Inferior parietal cortex (tissue), 1 donor: ENCODE measurements around the gene TRAF5.

ENCODE experiments used
- DNase-seq: peaks from one replicate; pipeline ENCODE4 v3.0.0-alpha.2; 2016; ENCODE audit errors: extremely low spot score

Gene TRAF5

GRCh38 chr1:211327346-211327921 is 801 bp downstream of the TRAF5 start:
- DNase-seq = no peak

GRCh38 chr1:211328084-211328694 is 1.6 kb downstream of the TRAF5 start:
- no peak for DNase-seq

GRCh38 chr1:211328866-211329475 is 2.3 kb downstream of the TRAF5 start:
- no peak for DNase-seq

DNA sequence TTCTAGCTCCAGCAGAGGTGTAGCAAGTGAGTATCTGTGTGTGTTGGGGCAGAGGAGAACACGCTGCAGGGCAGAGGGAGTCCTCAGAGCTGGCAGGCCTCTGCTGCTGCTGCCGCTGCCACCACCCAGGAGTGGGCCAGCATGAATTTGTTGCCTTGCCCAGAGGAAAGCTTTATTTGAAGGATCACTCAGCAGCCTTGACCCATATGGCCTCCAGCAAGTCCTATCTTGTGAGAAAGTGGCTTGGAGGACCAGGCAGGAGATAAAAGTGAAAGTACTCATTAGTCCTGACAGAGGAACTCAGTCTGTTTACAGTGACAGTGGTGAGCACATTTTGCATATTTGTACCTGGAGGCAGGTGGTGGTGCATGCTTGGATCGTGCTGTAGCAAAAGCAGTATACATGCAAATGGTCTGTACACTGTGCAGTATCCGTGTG is 3.1 kb downstream of the TRAF5 start:
- DNase-seq = no peak

GRCh38 chr1:211330282-211330936 is 3.8 kb downstream of the TRAF5 start:
- no peak for DNase-seq

DNA sequence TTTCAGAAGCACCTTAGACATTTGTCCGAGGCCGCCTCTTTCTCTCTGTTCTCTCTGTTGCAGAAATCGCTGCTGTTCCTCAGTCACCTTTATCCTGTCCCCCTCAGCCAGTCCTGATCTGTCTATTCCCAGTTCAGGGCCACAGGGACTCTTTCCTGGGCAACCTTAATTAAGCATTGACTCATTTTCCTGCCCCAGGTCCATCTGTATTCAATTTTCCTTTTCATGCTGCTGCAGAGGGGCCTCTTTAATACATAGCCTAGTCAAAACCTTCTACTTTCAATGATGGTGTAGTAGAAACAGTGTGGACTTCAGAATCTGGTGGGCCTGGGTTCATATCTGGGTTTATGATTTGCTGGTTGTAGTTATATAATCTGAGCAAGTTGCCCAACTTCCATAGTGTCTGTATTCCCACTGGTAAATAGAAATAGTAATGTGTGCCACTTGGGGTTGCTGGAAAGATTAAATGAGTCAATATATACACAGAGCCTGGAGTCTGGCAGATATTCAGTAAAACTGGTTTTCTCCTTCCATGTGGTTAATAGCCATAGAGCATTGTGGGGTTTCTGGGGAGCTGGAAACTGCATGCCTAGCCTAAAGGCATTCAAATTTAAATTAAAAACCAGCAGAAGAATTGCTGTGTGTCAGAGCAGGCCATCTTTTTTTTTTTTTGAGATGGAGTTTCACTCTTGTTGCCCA is 4.5 kb downstream of the TRAF5 start:
- DNase-seq = no peak

DNA sequence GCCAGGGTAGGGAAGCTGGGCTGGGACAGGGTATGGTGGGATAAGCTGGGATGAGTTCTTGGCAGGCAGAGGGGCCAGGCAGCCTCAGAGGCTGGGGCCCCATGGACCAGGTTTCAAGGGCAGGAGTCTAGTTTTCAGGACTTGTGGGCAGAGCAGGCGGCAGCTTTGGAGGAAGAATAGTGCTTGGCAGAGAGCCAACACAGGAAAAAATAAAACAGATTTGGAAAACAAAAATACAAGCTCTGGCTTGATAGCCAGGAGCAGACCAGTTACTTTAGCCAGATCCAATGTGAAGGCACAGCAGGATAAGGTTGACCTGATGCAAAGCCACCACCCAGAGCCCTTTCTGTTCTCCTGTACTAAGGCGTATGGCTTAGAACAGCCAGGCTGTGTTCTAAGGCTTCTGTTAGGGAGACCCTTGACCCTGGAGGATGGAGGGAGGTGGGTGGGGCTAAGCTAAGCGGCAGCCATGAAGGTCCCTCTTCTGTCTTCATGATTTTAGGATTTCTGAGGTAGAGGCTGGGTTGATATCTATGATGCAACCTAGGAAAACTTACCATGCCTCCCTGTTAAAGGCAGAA is 5.5 kb downstream of the TRAF5 start:
- no peak for DNase-seq

DNA sequence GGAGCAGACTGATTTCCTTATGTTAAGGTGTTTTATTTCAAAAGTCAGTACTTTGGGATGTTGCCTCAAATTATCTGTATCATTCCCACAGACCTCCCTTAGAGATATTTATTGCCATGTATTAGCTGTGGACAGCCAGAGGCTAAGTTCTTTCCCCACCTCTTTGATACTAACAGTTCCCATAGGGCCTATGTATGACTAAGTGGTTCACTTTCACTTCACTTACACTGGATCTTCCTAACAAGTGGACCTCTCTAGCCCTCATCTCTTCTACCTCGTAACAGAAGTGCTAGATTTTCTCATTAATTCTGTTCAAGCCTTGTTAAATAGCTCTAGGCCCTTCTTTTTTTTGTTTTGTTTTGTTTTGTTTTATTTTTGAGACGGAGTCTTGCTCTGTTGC is 6.2 kb downstream of the TRAF5 start:
- no peak for DNase-seq

GRCh38 chr1:211333906-211334305 is 7.3 kb downstream of the TRAF5 start:
- no peak for DNase-seq

GRCh38 chr1:211334986-211335385 is 8.4 kb downstream of the TRAF5 start:
- DNase-seq = no peak

DNA sequence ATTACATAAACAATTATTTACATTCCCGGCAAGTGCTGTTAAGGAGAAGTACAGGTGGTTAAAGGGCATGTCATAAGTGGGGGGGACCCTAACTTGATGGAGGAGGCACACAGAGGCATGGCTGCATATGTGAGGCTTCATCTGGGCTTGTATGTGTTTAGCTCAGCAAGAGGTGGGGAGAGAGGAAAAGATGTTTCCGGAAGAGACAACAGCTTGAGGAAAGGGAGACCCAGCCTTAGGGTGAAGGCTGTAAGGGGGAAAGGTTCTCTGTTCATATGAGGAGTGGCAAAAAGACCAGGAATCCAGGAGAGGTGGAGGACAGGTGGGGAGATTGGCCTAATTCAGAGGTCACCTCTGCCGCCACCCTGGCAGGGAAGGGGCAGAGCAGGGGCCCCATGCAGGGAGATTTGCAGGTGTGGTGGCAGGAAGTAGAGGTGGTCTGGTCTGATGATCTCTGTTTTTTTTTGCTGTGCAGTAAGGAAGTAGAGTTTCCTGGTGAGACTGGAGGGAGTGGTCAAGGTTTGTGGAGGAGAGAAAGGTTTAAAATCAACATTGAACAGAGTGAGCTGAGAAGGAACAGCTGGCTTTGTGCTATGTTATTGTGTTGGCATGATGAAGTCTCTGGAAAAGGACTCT is 9.0 kb downstream of the TRAF5 start:
- no peak for DNase-seq

- DNase-seq = no peak
Measured at GRCh38 chr1:211336161-211336560, 9.5 kb downstream of the TRAF5 start.

- DNase-seq = no peak
Measured at GRCh38 chr1:211336775-211337174, 10.1 kb downstream of the TRAF5 start.

DNA sequence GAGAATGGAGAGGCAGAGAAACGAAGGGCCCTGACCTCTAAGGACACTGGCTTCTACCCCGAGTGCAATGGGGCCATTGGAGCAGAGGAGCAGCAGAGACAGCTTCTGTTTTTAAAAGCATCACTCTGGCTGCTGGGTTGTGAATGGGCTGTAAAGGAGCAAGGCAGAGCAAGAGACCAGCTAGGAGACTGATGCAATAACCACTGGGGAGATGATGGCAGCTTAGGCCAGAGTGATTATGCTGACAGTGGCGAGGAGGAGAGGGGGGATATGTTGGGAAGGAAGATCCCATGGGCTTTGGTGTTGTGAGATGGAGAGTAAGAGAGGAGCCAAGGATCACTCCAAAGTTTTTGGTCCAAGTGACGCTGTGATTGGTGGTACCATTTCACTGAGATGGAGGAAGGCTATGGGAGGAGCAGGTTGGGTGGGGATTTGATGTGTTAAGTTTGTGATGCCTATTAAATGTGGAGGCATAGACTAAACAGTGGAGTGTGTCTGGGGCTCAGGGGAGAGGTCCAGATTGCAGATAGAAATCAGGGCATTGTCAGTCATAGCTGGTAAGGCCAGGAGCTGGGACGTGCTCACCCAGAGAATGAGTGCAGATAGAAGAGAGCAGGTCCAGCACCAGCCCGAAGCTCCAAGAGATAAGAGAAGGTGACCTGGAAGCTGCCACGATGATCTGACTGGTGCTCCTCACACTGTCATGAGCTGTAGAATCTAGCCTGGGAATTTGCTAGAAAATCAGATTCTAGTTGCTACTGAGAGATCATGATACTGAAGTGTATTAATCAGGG is 11.0 kb downstream of the TRAF5 start:
- DNase-seq = no peak

GRCh38 chr1:211338224-211338620 is 11.6 kb downstream of the TRAF5 start:
- DNase-seq = no peak

- no peak for DNase-seq
Measured at GRCh38 chr1:211339631-211340041, 13.0 kb downstream of the TRAF5 start.

GRCh38 chr1:211340622-211341507 is 14.2 kb downstream of the TRAF5 start:
- no peak for DNase-seq

GRCh38 chr1:211341999-211342398 is 15.4 kb downstream of the TRAF5 start:
- no peak for DNase-seq

DNA sequence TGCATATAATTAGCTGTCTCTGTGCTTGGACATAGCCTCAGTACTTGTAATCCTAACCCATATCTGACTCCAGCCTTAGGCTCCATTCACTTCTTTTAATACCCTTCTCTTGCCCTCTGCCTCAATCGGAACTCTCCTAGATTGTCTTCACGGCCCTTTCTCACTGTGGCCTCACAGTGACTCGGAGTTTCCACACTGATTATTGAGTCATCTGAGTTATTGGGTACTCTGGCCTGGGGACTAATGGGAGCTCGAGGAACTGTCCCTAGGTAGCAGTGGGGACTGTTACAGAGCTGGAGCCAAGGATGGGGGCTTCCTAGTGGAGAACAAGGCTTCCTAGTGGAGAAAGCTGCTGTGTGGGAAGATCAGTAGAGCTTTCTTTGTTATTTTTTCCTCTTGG is 17.0 kb downstream of the TRAF5 start:
- DNase-seq = no peak
